K562 (cell line): ENCODE results near the gene MICAL2. TPM values are rescaled to one million over a fixed set of nuclear protein-coding genes. Genes with fewer than 3 reads are reported as not detected.

ENCODE experiments used
- ARNT ChIP-seq, 2 experiments: fragments of 450-650 bp; IDR thresholded peaks; 2 replicates each; pipeline ENCODE4 v1.6.1; 2016; ENCODE audit warnings: mild to moderate bottlenecking in 1 of 2
- BRF2 ChIP-seq: IDR thresholded peaks from 3 replicates; pipeline ENCODE4 v1.6.1; 2011; ENCODE audit warnings: borderline replicate concordance, mild to moderate bottlenecking; ENCODE audit not compliant: insufficient read length, insufficient read depth
- CBX3 ChIP-seq, 2 experiments: IDR thresholded peaks; 1 replicate in 1 of 2; 2 replicates in 1 of 2; pipeline ENCODE4 v1.6.1; 2012; ENCODE audit warnings: inconsistent platforms in 2 of 2, low read length in 2 of 2, borderline replicate concordance in 1 of 2, control low read depth in 1 of 2
- DEAF1 ChIP-seq: fragments of 450-650 bp; formaldehyde crosslinking; IDR thresholded peaks from 2 replicates; pipeline ENCODE4 v1.4.0; 2020; ENCODE audit warnings: mild to moderate bottlenecking, moderate library complexity
- GATAD2B ChIP-seq: fragments of 450-650 bp; IDR thresholded peaks from 2 replicates; pipeline ENCODE4 v1.6.1; 2017; ENCODE audit warnings: mild to moderate bottlenecking, borderline replicate concordance
- GTF2B ChIP-seq: IDR thresholded peaks from 2 replicates; pipeline ENCODE4 v1.6.1; 2011; ENCODE audit not compliant: insufficient read length; ENCODE audit errors: extremely low read depth
- MTA2 ChIP-seq: fragments of 450-650 bp; IDR thresholded peaks from 2 replicates; pipeline ENCODE4 v1.6.1; 2016; ENCODE audit warnings: low read depth
- MYNN ChIP-seq, 2 experiments: sonication (generic); formaldehyde crosslinking in 1 of 2; IDR thresholded peaks; 2 replicates each; pipeline versions ENCODE4 v1.5.0 to v1.6.1; 2016 to 2020; ENCODE audit warnings: antibody characterized with exemption in 1 of 2, missing genetic modification reagents in 1 of 2
- NCOR1 ChIP-seq: fragments of 450-650 bp; IDR thresholded peaks from 2 replicates; pipeline ENCODE4 v1.6.1; 2016; ENCODE audit warnings: mild to moderate bottlenecking, moderate library complexity
- NONO ChIP-seq, 2 experiments: fragments of 200-400 bp in 1 of 2; fragments of 450-650 bp in 1 of 2; formaldehyde crosslinking in 1 of 2; IDR thresholded peaks; 2 replicates each; pipeline ENCODE4 v1.6.1; 2017; ENCODE audit warnings: low read depth in 2 of 2, mild to moderate bottlenecking in 2 of 2, moderate library complexity in 2 of 2, low read length in 1 of 2
- POU5F1 ChIP-seq: fragments of 150-350 bp; IDR thresholded peaks from 2 replicates; pipeline ENCODE4 v1.6.1; 2014; ENCODE audit warnings: borderline replicate concordance, low read length, low read depth, mild to moderate bottlenecking; ENCODE audit not compliant: partially characterized antibody
- SMARCA4 ChIP-seq: fragments of 450-650 bp; IDR thresholded peaks from 2 replicates; pipeline ENCODE4 v1.6.1; 2016
- SRF ChIP-seq, 2 experiments: fragments of 250-450, 450-650 bp in 1 of 2; sonication (Bioruptor Pico) in 1 of 2; sonication (generic) in 1 of 2; formaldehyde crosslinking; IDR thresholded peaks; 2 replicates each; pipeline versions ENCODE4 v1.5.0 to v1.5.1; 2020 to 2022; ENCODE audit warnings: mild to moderate bottlenecking in 1 of 2, missing genetic modification reagents in 1 of 2
- ZNF79 ChIP-seq: fragments of 250-450 bp; sonication (Bioruptor Pico); IDR thresholded peaks from 2 replicates; pipeline ENCODE4 v1.4.0; 2020; ENCODE audit warnings: low read depth, mild to moderate bottlenecking, moderate library complexity
- polyA plus RNA-seq, 8 experiments: library from polyadenylated mRNA; depleted of rRNA in 4 of 8; stranded (reverse) in 5 of 8; unstranded in 3 of 8; fragments of >200 nt; fragmentation: Nextera tagmentation in 2 of 8; fragmentation: Illumina TruSeq in 1 of 8; extraction: Ambion mirVana in 2 of 8; extraction: Trizol in 1 of 8; gene quantifications; 2 replicates each; pipeline versions ENCODE4 v1.2.1 to v1.2.3, GENCODE V29; 2011 to 2014; ENCODE audit warnings: inconsistent platforms in 1 of 8, missing spikeins in 1 of 8
- total RNA-seq, 7 experiments: library from RNA; depleted of rRNA in 6 of 7; stranded (reverse); fragments of >200 nt in 6 of 7; fragmentation: Illumina TruSeq in 2 of 7; extraction: Trizol in 2 of 7; gene quantifications; 2 replicates each; pipeline versions ENCODE4 v1.2.1 to v1.2.3, GENCODE V29; 2011 to 2021; ENCODE audit warnings: low replicate concordance in 1 of 7

The MICAL2 gene
- total and polyA plus RNA-seq, 9 of the 15 experiments (the other 6 are each of a cell fraction or from before 2014, with no cell fraction given) = 4.7 to 64.2 (median 33.6) TPM

GRCh38 chr11:12182676-12183541, 72.5 kb downstream of the MICAL2 start (continued):
- no peak for TF ChIP-seq BRF2
- TF ChIP-seq SMARCA4 = peak; percentile 85
- TF ChIP-seq POU5F1 = no peak
- no peak for TF ChIP-seq MYNN (IDR thresholded peaks at IDR 0.05)
- no peak for TF ChIP-seq MYNN (CRISPR knock-in tag; IDR thresholded peaks at IDR 0.05)
- TF ChIP-seq MTA2 = peak; percentile 57; the same call in 1 of the 2 replicates
- TF ChIP-seq DEAF1 (CRISPR knock-in tag) = no peak
- no peak for TF ChIP-seq ZNF79
- no peak for TF ChIP-seq ARNT (IDR thresholded peaks at IDR 0.05)
- TF ChIP-seq NONO (IDR thresholded peaks at IDR 0.05; ENCODE audit: low read depth in 2 of 2, low read length in 1 of 2) = no peak
- no peak for TF ChIP-seq GTF2B
- TF ChIP-seq GATAD2B = no peak
- TF ChIP-seq SRF (CRISPR knock-in tag; IDR thresholded peaks at IDR 0.05) = peak in 1 of 2 experiments; percentile 54; a peak in 1 of 4 replicates
- peak; percentile 68 for TF ChIP-seq NCOR1
- peak in 1 of 2 experiments; percentile 42; a peak in 1 of 3 replicates for TF ChIP-seq CBX3 (IDR thresholded peaks at IDR 0.05; ENCODE audit: borderline replicate concordance in 1 of 2, low read length in 2 of 2)
- TF ChIP-seq, all 486 proteins: peak for 88
